A673 (cell line): ENCODE results near the gene LARP7.
"Not testable (repeated sequence)": the region's sequence is repeated elsewhere in the genome, so short reads cannot be mapped to it uniquely, and the experiment has no call there.

ENCODE experiments used
- CTCF ChIP-seq: fragments of 300-800, 200-600 bp; sonication (generic); conservative IDR thresholded peaks from 2 replicates; pipeline ENCODE4 v1.5.1; 2017; ENCODE audit warnings: low read depth, mild to moderate bottlenecking, antibody characterized with exemption, low read length, moderate library complexity, mixed read lengths
- EZH2 ChIP-seq: fragments of 200-600 bp; sonication (generic); IDR thresholded peaks from 2 replicates; pipeline ENCODE4 v1.6.1; 2017; ENCODE audit warnings: borderline replicate concordance, low read depth, mild to moderate bottlenecking, mixed read lengths, antibody characterized with exemption, low read length; ENCODE audit not compliant: poor library complexity, severe bottlenecking

DNA sequence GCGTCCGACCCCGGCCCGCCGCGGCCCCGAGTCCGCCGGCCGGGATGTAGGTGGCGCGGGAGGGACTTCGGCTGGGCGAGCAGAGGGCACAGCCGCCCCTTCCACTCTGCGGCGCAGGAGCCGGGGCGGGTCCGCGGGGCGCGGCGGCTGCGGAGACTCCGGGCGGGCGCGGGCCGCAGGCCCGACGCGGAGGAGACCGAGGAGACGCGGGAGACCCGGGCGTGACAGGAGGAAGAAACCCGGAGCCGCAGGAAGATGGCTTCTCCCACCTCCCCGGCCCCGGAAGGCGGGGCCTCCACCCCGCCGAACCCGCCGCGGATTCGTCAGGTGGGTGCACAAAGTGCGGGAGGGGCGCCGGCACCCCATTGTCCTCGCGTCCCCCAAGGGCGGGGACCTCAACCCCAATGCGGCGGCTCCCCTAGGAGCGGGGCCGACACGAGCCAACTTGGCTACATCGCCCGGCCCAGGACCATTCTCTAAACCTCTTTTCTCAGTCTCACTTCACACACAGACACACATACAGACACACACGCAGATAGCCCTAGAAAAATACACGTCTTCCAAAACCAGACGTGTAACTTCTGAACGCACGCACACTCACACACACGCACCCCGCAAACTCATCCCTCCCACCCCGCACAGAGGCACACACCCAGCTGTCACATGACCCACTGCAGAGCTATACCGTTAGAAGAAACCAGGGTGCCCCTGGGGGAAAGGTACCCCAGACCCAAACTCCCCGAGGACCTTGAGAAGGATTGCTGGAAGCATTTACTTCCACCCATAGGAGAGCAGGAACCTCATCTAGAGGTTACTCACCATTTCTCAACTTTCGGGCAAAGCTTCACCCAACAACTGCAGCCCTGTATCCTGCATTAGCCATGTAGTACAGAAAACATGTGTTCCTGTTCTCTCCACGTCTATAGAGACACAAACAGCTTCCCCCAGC is 69.2 kb downstream of the LARP7 start:
- TF ChIP-seq EZH2, CTCF: not testable (repeated sequence)
